ENCODE measurements around the gene PLIN4. TPM values are rescaled to one million over a fixed set of nuclear protein-coding genes. Genes with fewer than 3 reads are reported as not detected.

Gene PLIN4
- total and polyA plus RNA-seq, 9 of the 15 experiments (the other 6 are each of a cell fraction or from before 2014, with no cell fraction given), result 0.04 to 0.16 (median 0.07) TPM; not detected in 3

DNA sequence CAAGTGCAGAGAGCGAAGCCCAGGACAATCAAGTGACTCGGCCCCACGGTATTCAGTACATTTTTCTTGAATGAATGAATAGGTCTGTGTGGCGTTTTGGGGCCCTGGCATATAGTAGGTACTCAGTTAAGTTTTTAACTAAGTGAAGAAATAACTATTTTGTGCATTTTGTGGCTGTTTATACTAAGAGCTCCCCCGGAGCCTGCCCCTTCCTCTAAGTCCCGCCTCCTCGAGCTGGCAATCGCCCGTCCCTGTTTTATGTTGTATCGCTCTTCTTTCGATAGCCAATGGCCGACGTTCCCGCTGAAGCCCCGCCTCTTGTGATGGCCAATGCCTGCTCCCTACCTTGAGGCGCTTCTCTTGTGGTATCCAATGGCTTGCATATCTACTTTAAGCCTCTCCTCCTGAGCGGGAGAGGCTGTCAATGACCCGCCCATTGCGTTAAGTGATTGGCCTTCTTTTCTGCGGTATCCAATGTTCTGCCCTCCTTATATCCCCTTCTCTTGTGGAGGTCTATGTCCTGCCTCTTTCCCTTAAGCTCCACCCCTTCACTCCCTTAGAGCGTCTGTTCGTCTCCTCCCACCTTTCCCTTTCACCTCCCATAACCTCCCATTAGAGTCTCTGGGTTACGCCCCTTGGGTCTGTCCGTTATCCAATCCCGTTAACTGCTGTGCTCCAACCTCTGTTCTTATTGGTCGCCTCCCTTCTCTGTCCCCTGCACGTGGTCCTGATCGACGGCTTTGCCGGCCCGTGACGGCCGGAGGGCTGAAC is 46.7 kb downstream of the PLIN4 start (continued):
- TF ChIP-seq, protein P1, sequence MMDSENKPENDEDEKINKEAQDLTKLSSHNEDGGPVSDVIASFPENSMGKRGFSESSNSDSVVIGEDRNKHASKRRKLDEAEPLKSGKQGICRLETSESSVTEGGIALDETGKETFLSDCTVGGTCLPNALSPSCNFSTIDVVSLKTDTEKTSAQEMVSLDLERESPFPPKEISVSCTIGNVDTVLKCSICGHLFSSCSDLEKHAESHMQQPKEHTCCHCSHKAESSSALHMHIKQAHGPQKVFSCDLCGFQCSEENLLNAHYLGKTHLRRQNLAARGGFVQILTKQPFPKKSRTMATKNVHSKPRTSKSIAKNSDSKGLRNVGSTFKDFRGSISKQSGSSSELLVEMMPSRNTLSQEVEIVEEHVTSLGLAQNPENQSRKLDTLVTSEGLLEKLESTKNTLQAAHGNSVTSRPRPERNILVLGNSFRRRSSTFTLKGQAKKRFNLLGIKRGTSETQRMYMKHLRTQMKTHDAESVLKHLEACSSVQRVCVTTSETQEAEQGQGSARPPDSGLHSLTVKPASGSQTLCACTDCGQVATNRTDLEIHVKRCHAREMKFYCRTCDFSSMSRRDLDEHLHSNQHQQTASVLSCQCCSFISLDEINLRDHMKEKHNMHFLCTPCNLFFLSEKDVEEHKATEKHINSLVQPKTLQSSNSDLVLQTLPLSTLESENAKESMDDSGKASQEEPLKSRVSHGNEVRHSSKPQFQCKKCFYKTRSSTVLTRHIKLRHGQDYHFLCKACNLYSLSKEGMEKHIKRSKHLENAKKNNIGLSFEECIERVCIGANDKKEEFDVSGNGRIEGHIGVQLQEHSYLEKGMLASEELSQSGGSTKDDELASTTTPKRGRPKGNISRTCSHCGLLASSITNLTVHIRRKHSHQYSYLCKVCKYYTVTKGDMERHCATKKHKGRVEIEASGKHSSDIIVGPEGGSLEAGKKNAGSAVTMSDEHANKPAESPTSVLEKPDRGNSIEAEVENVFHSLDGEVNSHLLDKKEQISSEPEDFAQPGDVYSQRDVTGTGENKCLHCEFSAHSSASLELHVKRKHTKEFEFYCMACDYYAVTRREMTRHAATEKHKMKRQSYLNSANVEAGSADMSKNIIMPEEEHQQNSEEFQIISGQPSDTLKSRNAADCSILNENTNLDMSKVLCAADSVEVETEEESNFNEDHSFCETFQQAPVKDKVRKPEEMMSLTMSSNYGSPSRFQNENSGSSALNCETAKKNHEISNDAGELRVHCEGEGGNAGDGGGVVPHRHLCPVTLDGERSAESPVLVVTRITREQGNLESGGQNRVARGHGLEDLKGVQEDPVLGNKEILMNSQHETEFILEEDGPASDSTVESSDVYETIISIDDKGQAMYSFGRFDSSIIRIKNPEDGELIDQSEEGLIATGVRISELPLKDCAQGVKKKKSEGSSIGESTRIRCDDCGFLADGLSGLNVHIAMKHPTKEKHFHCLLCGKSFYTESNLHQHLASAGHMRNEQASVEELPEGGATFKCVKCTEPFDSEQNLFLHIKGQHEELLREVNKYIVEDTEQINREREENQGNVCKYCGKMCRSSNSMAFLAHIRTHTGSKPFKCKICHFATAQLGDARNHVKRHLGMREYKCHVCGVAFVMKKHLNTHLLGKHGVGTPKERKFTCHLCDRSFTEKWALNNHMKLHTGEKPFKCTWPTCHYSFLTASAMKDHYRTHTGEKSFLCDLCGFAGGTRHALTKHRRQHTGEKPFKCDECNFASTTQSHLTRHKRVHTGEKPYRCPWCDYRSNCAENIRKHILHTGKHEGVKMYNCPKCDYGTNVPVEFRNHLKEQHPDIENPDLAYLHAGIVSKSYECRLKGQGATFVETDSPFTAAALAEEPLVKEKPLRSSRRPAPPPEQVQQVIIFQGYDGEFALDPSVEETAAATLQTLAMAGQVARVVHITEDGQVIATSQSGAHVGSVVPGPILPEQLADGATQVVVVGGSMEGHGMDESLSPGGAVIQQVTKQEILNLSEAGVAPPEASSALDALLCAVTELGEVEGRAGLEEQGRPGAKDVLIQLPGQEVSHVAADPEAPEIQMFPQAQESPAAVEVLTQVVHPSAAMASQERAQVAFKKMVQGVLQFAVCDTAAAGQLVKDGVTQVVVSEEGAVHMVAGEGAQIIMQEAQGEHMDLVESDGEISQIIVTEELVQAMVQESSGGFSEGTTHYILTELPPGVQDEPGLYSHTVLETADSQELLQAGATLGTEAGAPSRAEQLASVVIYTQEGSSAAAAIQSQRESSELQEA (IDR thresholded peaks at IDR 0.05; ENCODE audit: low read depth), result no peak
- TF ChIP-seq, protein P2, sequence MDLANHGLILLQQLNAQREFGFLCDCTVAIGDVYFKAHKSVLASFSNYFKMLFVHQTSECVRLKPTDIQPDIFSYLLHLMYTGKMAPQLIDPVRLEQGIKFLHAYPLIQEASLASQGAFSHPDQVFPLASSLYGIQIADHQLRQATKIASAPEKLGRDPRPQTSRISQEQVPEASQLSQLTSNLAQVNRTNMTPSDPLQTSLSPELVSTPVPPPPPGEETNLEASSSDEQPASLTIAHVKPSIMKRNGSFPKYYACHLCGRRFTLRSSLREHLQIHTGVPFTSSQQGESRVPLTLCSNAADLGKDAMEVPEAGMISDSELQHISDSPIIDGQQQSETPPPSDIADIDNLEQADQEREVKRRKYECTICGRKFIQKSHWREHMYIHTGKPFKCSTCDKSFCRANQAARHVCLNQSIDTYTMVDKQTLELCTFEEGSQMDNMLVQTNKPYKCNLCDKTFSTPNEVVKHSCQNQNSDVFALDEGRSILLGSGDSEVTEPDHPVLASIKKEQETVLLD (IDR thresholded peaks at IDR 0.05), result no peak
- TF ChIP-seq FOXJ2 (tag; IDR thresholded peaks at IDR 0.05) (no peak), KDM1A (IDR thresholded peaks at IDR 0.05) (no peak), NRF1 (conservative IDR thresholded peaks at IDR 0.05 in 1 of 2, IDR thresholded peaks at IDR 0.05 in 1 of 2) (peak; percentile 72 to 76), HDAC1 (IDR thresholded peaks at IDR 0.05) (no peak), ZBTB40 (IDR thresholded peaks at IDR 0.05) (peak; percentile 87), ZBTB40 (CRISPR knock-in tag; IDR thresholded peaks at IDR 0.05) (no peak)

Measured in K562 (cell line).